Transverse colon (tissue), 4 donors: Measurements from ENCODE around the gene PDIA5. TPM values are rescaled to one million over a fixed set of nuclear protein-coding genes. Genes with fewer than 3 reads are reported as not detected.

Source experiments
- DNase-seq: peaks from one replicate; pipeline ENCODE4 v3.0.0-alpha.2; 2019
- H3K27ac ChIP-seq, 4 donors: fragments of 200-600 bp; sonication (generic); 2 replicates each; pipeline ENCODE4 v1.5.1; 2016 to 2018; ENCODE audit warnings: inconsistent platforms in 4 of 4
- H3K27me3 ChIP-seq: fragments of 200-600 bp; sonication (generic); 2 replicates; pipeline ENCODE4 v1.5.1; 2017; ENCODE audit warnings: inconsistent platforms
- H3K36me3 ChIP-seq, 4 donors: fragments of 200-600 bp; sonication (generic); 2 replicates each; pipeline ENCODE4 v1.5.1; 2017 to 2019; ENCODE audit warnings: inconsistent platforms in 4 of 4
- H3K4me1 ChIP-seq, 4 donors: fragments of 200-600 bp; sonication (generic); 2 replicates each; pipeline ENCODE4 v1.5.1; 2017 to 2020; ENCODE audit warnings: inconsistent platforms in 4 of 4
- H3K4me3 ChIP-seq, 4 donors: fragments of 200-600 bp; sonication (generic); 1 replicate in 1 of 4; 2 replicates in 3 of 4; pipeline versions ENCODE4 v1.5.1 to v1.6.1; 2017 to 2019; ENCODE audit warnings: inconsistent platforms in 4 of 4
- H3K9me3 ChIP-seq, 2 donors: fragments of 200-600 bp; sonication (generic); 2 replicates each; pipeline ENCODE4 v1.5.1; 2017 to 2019; ENCODE audit warnings: inconsistent platforms in 2 of 2
- CTCF ChIP-seq, 5 experiments: fragments of 200-600 bp in 3 of 5; fragments of 450-650 bp in 2 of 5; sonication (generic) in 3 of 5; IDR thresholded peaks; 1 replicate in 2 of 5; 2 replicates in 3 of 5; pipeline ENCODE4 v1.5.1; 2016 to 2017; ENCODE audit warnings: antibody characterized with exemption in 5 of 5, inconsistent platforms in 3 of 5, mild to moderate bottlenecking in 2 of 5, moderate library complexity in 1 of 5
- EP300 ChIP-seq: sonication (generic); formaldehyde crosslinking; IDR thresholded peaks from one replicate; pipeline ENCODE4 v1.6.1; 2017; ENCODE audit warnings: antibody characterized with exemption, low read depth
- POLR2A ChIP-seq: fragments of 450-650 bp; IDR thresholded peaks from one replicate; pipeline ENCODE4 v1.6.1; 2016; ENCODE audit warnings: antibody characterized with exemption, mild to moderate bottlenecking, moderate library complexity
- POLR2AphosphoS5 ChIP-seq, 3 donors: sonication (generic); formaldehyde crosslinking; IDR thresholded peaks; one replicate each; pipeline ENCODE4 v1.6.1; 2016; ENCODE audit warnings: antibody characterized with exemption in 3 of 3
- whole genome bisulfite sequencing, 2 donors: methylation state at CpG; one replicate each; pipeline ENCODE4 v1.1.5; 2018; ENCODE audit warnings: low coverage in 1 of 2; 5-methylcytosine and 5-hydroxymethylcytosine counted together
- in situ Hi-C, 4 donors: fragments of 200-750 bp; cut with MboI; loops; one replicate each; pipeline versions ENCODE4 v1.15.0 to v1.15.1; 2017; ENCODE audit warnings: low sequenced_read_pairs in 3 of 4, low pct_ligation_motif_present in 1 of 4, low pct_unique_long_range_greater_than_20kb in 1 of 4
- intact Hi-C: fragments of 100-400 bp; cut with DNase I; formaldehyde crosslinking; loops from one replicate; pipeline ENCODE4 v1.15.1; 2023; ENCODE audit warnings: low total_unique reads
- total RNA-seq, 4 donors: library from RNA; depleted of rRNA; stranded (reverse); fragments of >200 nt; gene quantifications; one replicate each; pipeline ENCODE4 v1.1.0, GENCODE V29; 2016

Gene PDIA5
- total RNA-seq, 4 donors from 2014 or later: 17.3 to 185 (median 65.1) TPM

- no peak overlapping the region for H3K4me3 ChIP-seq
- no peaks in the 10 kb centered on the region for H3K4me1 ChIP-seq
- 49 to 66% methylated on average over 8 of the region's 8 CpGs for WGBS, 2 donors
- no peaks in the 10 kb centered on the region for H3K36me3 ChIP-seq
- intact Hi-C loops (no loop called here), in situ Hi-C loops (no loop called here)
- TF ChIP-seq POLR2A: no peak
- no peak for TF ChIP-seq POLR2AphosphoS5 (IDR thresholded peaks at IDR 0.05)
- no peak for TF ChIP-seq CTCF (IDR thresholded peaks at IDR 0.05)
- TF ChIP-seq EP300: no peak
- H3K9me3 ChIP-seq: no peaks in the 10 kb centered on the region
- no peak overlapping the region for H3K27ac ChIP-seq
- peaks cover 20% of the 10 kb centered on the region for H3K27me3 ChIP-seq
- DNase-seq: no peak
These were observed 30.3 kb upstream of the PDIA5 start for GRCh38 chr3:123036352-123037014.

- no peak for DNase-seq
- Histone ChIP-seq H3K27me3 (peaks cover 15% of the 10 kb centered on the region), H3K36me3 (no peaks in the 10 kb centered on the region), H3K9me3 (no peaks in the 10 kb centered on the region), H3K4me3 (no peak overlapping the region), H3K4me1 (no peaks in the 10 kb centered on the region), H3K27ac (no peak overlapping the region)
- intact Hi-C loops: no loop called here
- in situ Hi-C loops: no loop called here
- WGBS, 2 donors: 71 to 82% methylated on average over 5 of the region's 5 CpGs
- TF ChIP-seq CTCF (IDR thresholded peaks at IDR 0.05) (no peak), POLR2AphosphoS5 (IDR thresholded peaks at IDR 0.05) (no peak), POLR2A (no peak), EP300 (no peak)
These were observed 29.8 kb upstream of the PDIA5 start for GRCh38 chr3:123037015-123037375.

GRCh38 chr3:123038751-123039150 lies 28.1 kb upstream of the PDIA5 start:
- no peaks in the 10 kb centered on the region for H3K9me3 ChIP-seq
- H3K4me3 ChIP-seq: no peak overlapping the region
- in situ Hi-C loops (no loop called here), intact Hi-C loops (no loop called here)
- H3K4me1 ChIP-seq: no peaks in the 10 kb centered on the region
- no peak for TF ChIP-seq POLR2AphosphoS5 (IDR thresholded peaks at IDR 0.05)
- TF ChIP-seq CTCF (IDR thresholded peaks at IDR 0.05): no peak
- TF ChIP-seq POLR2A: no peak
- no peak for TF ChIP-seq EP300
- H3K36me3 ChIP-seq: no peaks in the 10 kb centered on the region
- peaks cover 9% of the 10 kb centered on the region for H3K27me3 ChIP-seq
- DNase-seq: no peak
- H3K27ac ChIP-seq: no peak overlapping the region

GRCh38 chr3:123039178-123039577 lies 27.6 kb upstream of the PDIA5 start:
- TF ChIP-seq POLR2A (no peak), CTCF (IDR thresholded peaks at IDR 0.05) (no peak), EP300 (no peak), POLR2AphosphoS5 (IDR thresholded peaks at IDR 0.05) (no peak)
- Histone ChIP-seq H3K4me1 (no peaks in the 10 kb centered on the region), H3K9me3 (no peaks in the 10 kb centered on the region), H3K4me3 (no peak overlapping the region), H3K27me3 (peaks cover 5% of the 10 kb centered on the region), H3K36me3 (no peaks in the 10 kb centered on the region), H3K27ac (no peak overlapping the region)
- no peak for DNase-seq
- intact Hi-C loops (no loop called here), in situ Hi-C loops (no loop called here)
- 44 to 53% methylated on average over 3 of the region's 3 CpGs for WGBS, 2 donors
